Measurements from ENCODE around the gene CNGA1.
"Not testable (repeated sequence)": the region's sequence is repeated elsewhere in the genome, so short reads cannot be mapped to it uniquely, and the experiment has no call there.

CNGA1 gene

GRCh38 chr4:47954245-47954644 lies 62.2 kb downstream of the CNGA1 start:
- no peak for DNase-seq

GRCh38 chr4:47945930-47946726 lies 70.4 kb downstream of the CNGA1 start:
- no peak for DNase-seq

- DNase-seq, result no peak
Observed at GRCh38 chr4:47942081-47942819, 74.2 kb downstream of the CNGA1 start.

- no peak for DNase-seq
Observed at GRCh38 chr4:47939456-47939855, 77.0 kb downstream of the CNGA1 start.

- DNase-seq, result no peak
Observed at GRCh38 chr4:47936336-47936735, 80.1 kb downstream of the CNGA1 start.

- DNase-seq, result no peak
Observed at GRCh38 chr4:47933840-47934239, 82.6 kb downstream of the CNGA1 start.

- DNase-seq, result no peak
Observed at GRCh38 chr4:47930971-47931804, 85.3 kb downstream of the CNGA1 start.

- DNase-seq, result no peak
Observed at GRCh38 chr4:47929682-47930201, 86.7 kb downstream of the CNGA1 start.

GRCh38 chr4:47926667-47927258 lies 89.7 kb downstream of the CNGA1 start:
- DNase-seq, result no peak

GRCh38 chr4:47923261-47923608 lies 93.2 kb downstream of the CNGA1 start:
- DNase-seq, result not testable (repeated sequence)

GRCh38 chr4:47922436-47923260 lies 93.8 kb downstream of the CNGA1 start:
- DNase-seq, result not testable (repeated sequence)

GRCh38 chr4:47917163-47917562 lies 99.3 kb downstream of the CNGA1 start:
- not testable (repeated sequence) for DNase-seq

GRCh38 chr4:47915378-47915777 lies 101.1 kb downstream of the CNGA1 start:
- DNase-seq, result no peak

- no peak for DNase-seq
Observed at GRCh38 chr4:47914926-47915237, 101.6 kb downstream of the CNGA1 start.

GRCh38 chr4:47914220-47914925 lies 102.1 kb downstream of the CNGA1 start, which contains the start of gene NFXL1:
NFXL1 (minus strand) TSS chr4:47914583; CDS start chr4:47914203, 380 bp downstream.
- DNase-seq, result peak; percentile 91

- DNase-seq, result no peak
Observed at GRCh38 chr4:47913861-47914219, 102.6 kb downstream of the CNGA1 start.

GRCh38 chr4:47913330-47913729 lies 103.2 kb downstream of the CNGA1 start:
- DNase-seq, result no peak

GRCh38 chr4:47907089-47907646 lies 109.3 kb downstream of the CNGA1 start:
- DNase-seq, result no peak

- DNase-seq, result no peak
Observed at GRCh38 chr4:47899639-47900038, 116.8 kb downstream of the CNGA1 start.

GRCh38 chr4:47891928-47892327 lies 124.6 kb downstream of the CNGA1 start:
- no peak for DNase-seq
